ENCODE data around the gene PARN. TPM values are rescaled to one million over a fixed set of nuclear protein-coding genes. Genes with fewer than 3 reads are reported as not detected.
"Not testable (repeated sequence)": the region's sequence is repeated elsewhere in the genome, so short reads cannot be mapped to it uniquely, and the experiment has no call there.

Gene PARN
- polyA plus RNA-seq, 4 donors: 32.7 to 39.3 (median 34.5) TPM

GRCh38 chr16:14576069-14576468 lies 54.0 kb downstream of the PARN start:
- no peak for DNase-seq (ENCODE audit: low read depth in 4 of 4, low spot score in 3 of 4)

GRCh38 chr16:14574698-14575415 lies 55.2 kb downstream of the PARN start:
- not testable (repeated sequence) for DNase-seq (ENCODE audit: low read depth in 4 of 4, low spot score in 3 of 4)

- DNase-seq (ENCODE audit: low read depth in 4 of 4, low spot score in 3 of 4): no peak
These were observed 57.5 kb downstream of the PARN start for GRCh38 chr16:14572535-14572934.

- no peak for DNase-seq (ENCODE audit: low read depth in 4 of 4, low spot score in 3 of 4)
These were observed 60.8 kb downstream of the PARN start for GRCh38 chr16:14569213-14569612.

GRCh38 chr16:14566599-14566998 lies 63.5 kb downstream of the PARN start:
- DNase-seq (ENCODE audit: low read depth in 4 of 4, low spot score in 3 of 4): no peak

GRCh38 chr16:14565688-14566025 lies 64.4 kb downstream of the PARN start:
- DNase-seq (ENCODE audit: low read depth in 4 of 4, low spot score in 3 of 4): no peak

- no peak for DNase-seq (ENCODE audit: low read depth in 4 of 4, low spot score in 3 of 4)
These were observed 65.0 kb downstream of the PARN start for GRCh38 chr16:14564861-14565687.

- no peak for DNase-seq (ENCODE audit: low read depth in 4 of 4, low spot score in 3 of 4)
These were observed 65.7 kb downstream of the PARN start for GRCh38 chr16:14564323-14564722.

GRCh38 chr16:14562691-14563491 lies 67.2 kb downstream of the PARN start:
- no peak for DNase-seq (ENCODE audit: low read depth in 4 of 4, low spot score in 3 of 4)

GRCh38 chr16:14560523-14560922 lies 69.5 kb downstream of the PARN start:
- no peak for DNase-seq (ENCODE audit: low read depth in 4 of 4, low spot score in 3 of 4)

- DNase-seq (ENCODE audit: low read depth in 4 of 4, low spot score in 3 of 4): no peak
These were observed 70.2 kb downstream of the PARN start for GRCh38 chr16:14559809-14560241.

GRCh38 chr16:14553447-14553846 lies 76.6 kb downstream of the PARN start:
- no peak for DNase-seq (ENCODE audit: low read depth in 4 of 4, low spot score in 3 of 4)

- DNase-seq (ENCODE audit: low read depth in 4 of 4, low spot score in 3 of 4): no peak
These were observed 80.3 kb downstream of the PARN start for GRCh38 chr16:14549789-14550153.

- no peak for DNase-seq (ENCODE audit: low read depth in 4 of 4, low spot score in 3 of 4)
These were observed 80.9 kb downstream of the PARN start for GRCh38 chr16:14548933-14549788.

- DNase-seq (ENCODE audit: low read depth in 4 of 4, low spot score in 3 of 4): no peak
These were observed 84.6 kb downstream of the PARN start for GRCh38 chr16:14545346-14545884.

- not testable (repeated sequence) for DNase-seq (ENCODE audit: low read depth in 4 of 4, low spot score in 3 of 4)
These were observed 85.2 kb downstream of the PARN start for GRCh38 chr16:14544846-14545245.

GRCh38 chr16:14539631-14540030 lies 90.4 kb downstream of the PARN start:
- no peak for DNase-seq (ENCODE audit: low read depth in 4 of 4, low spot score in 3 of 4)

- DNase-seq (ENCODE audit: low read depth in 4 of 4, low spot score in 3 of 4): no peak
These were observed 90.9 kb downstream of the PARN start for GRCh38 chr16:14539156-14539555.

- DNase-seq (ENCODE audit: low read depth in 4 of 4, low spot score in 3 of 4): no peak
These were observed 91.5 kb downstream of the PARN start for GRCh38 chr16:14538604-14539003.

GRCh38 chr16:14531613-14532012 lies 98.4 kb downstream of the PARN start:
- DNase-seq (ENCODE audit: low read depth in 4 of 4, low spot score in 3 of 4): no peak

All from left renal pelvis (tissue), 4 donors.